Heart right ventricle (tissue), 16 donors: ENCODE results near the gene ZNF646. TPM values are rescaled to one million over a fixed set of nuclear protein-coding genes. Genes with fewer than 3 reads are reported as not detected.

ENCODE experiments used
- ATAC-seq, 8 donors: fragments of 200-7000 bp; cut with Tn5 transposase; one replicate each; pipeline ENCODE4 v1.9.1; 2020; ENCODE audit warnings: mild to moderate bottlenecking in 8 of 8, moderate library complexity in 8 of 8, moderate number of reproducible peaks in 1 of 8
- DNase-seq, 2 donors: peaks; one replicate each; pipeline ENCODE4 v3.0.0-alpha.2; 2020
- H3K27ac ChIP-seq, 10 donors: fragments of 200-600 bp; sonication (generic) in 2 of 10; one replicate each; pipeline versions ENCODE4 v1.5.0 to v1.8.0; 2020 to 2022; ENCODE audit warnings: mild to moderate bottlenecking in 3 of 10
- H3K27me3 ChIP-seq, 7 donors: fragments of 200-600 bp; one replicate each; pipeline ENCODE4 v1.8.0; 2021 to 2022; ENCODE audit warnings: mild to moderate bottlenecking in 2 of 7
- H3K36me3 ChIP-seq, 9 donors: fragments of 200-600 bp; sonication (generic) in 1 of 9; one replicate each; pipeline versions ENCODE4 v1.5.0 to v1.8.0; 2020 to 2022; ENCODE audit warnings: mild to moderate bottlenecking in 2 of 9
- H3K4me1 ChIP-seq, 9 donors: fragments of 200-600 bp; sonication (generic) in 1 of 9; one replicate each; pipeline versions ENCODE4 v1.5.0 to v1.8.0; 2020 to 2022; ENCODE audit warnings: mild to moderate bottlenecking in 4 of 9
- H3K4me3 ChIP-seq, 10 donors: fragments of 200-600 bp; sonication (generic) in 2 of 10; one replicate each; pipeline versions ENCODE4 v1.5.0 to v1.8.0; 2020 to 2022; ENCODE audit warnings: mild to moderate bottlenecking in 7 of 10, moderate library complexity in 2 of 10
- H3K9me3 ChIP-seq, 11 donors: fragments of 200-600 bp in 10 of 11; sonication (generic) in 2 of 11; one replicate each; pipeline versions ENCODE4 v1.5.0 to v1.8.0; 2013 to 2022; ENCODE audit warnings: mild to moderate bottlenecking in 2 of 11, control low read depth in 1 of 11, moderate library complexity in 1 of 11
- WGBS, 2 donors: extraction: QIAGEN DNeasy Blood & Tissue Kit; methylation state at CpG; one replicate each; pipeline ENCODE4 v1.1.7; 2013; ENCODE audit warnings: inconsistent platforms in 1 of 2; 5-methylcytosine and 5-hydroxymethylcytosine counted together
- intact Hi-C, 10 donors: fragments of 100-400 bp; cut with DNase I; formaldehyde crosslinking; loops; one replicate each; pipeline versions ENCODE4 v1.11.1 to v1.14.2; 2022
- polyA plus RNA-seq, 2 donors: library from polyadenylated mRNA; stranded (reverse); fragments of 200-250 nt; gene quantifications; one replicate each; pipeline ENCODE4 v1.2.3, GENCODE V29; 2013
- total RNA-seq, 10 donors: library from RNA; stranded (reverse); fragmentation: NEBNext Ultra II Directional in 3 of 10; extraction: Animal tissue kit (Norgen Biotek cat#: 25700) in 3 of 10; gene quantifications; one replicate each; pipeline versions ENCODE4 v1.2.1 to v1.2.4, GENCODE V29; 2021 to 2023
- TF ChIP-seq, protein P1 (sequence below), 9 donors: fragments of 200-600 bp; sonication (generic) in 2 of 9; IDR thresholded peaks; one replicate each; pipeline versions ENCODE4 v1.5.0 to v1.8.0; 2021 to 2022; ENCODE audit warnings: antibody characterized with exemption in 9 of 9, mild to moderate bottlenecking in 5 of 9, moderate library complexity in 1 of 9
- donor health status: Arrhythmogenic right ventricular cardiomyopathy.
- donor health status: ischemic (EF 13 %, LVEDD 7.1; RV severe dilation, severe dysfunction).
- donor health status: healthy with polysubstance abuse.
- donor health status: DM: no; HTN: yes; CAD: no.
- donor health status: DM: no; HTN: no; CAD: no.
- donor health status: ischemic (EF 25% LVEDD 6.9; RV normal size, moderate dysfunction).
- donor health status: ischemic (EF 25% LVEDD 5.7; RV mildly dilated, moderate dysfunction).
- donor health status: healthy.
- donor health status: DM: yes; HTN: yes; CAD: no.
- donor health status: Ischemic cardiomyopathy.
- donor health status: ischemic (EF 35%, LVEDD 5.7; RV mildly dilated, moderate dysfunction).
- donor health status: nonischemic (EF 11% LVEDD 7.7; RV severe dilation, severe dysfunction).
- donor health status: DM: yes; HTN: yes; CAD: no.
- donor health status: PGD.
- donor health status: ischemic (EF 29% LVEDD 5.4; RV normal size, mild dysfunction).
- donor health status: nonischemic (EF 23%, LVEDD 6.1; RV moderate dilation, normal function).

ZNF646 gene
- total and polyA plus RNA-seq, 12 donors: 2.7 to 12.0 (median 8.4) TPM

DNA sequence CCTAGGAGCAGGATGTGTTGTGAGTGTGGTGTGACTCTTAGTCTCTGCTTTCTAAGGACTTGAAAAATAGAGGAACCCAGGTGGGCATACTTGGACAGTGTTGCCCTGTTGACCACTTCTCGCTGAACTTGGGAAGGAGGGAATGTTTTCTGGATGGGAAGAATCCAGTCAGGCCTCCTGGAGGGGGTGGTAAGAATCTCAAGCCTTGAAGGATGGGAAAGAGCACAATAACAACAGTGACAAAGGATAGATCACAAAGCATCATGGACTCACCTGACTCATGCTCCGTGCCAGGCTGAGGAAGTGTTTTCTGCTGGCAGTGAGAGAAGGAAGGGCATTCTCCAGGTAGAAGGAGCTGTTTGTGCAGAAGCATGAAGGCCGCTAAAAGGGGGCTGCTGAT, 51.6 kb downstream of the ZNF646 start:
- Histone ChIP-seq H3K4me3 (no peak overlapping the region), H3K27ac (peak overlapping the region in 1 of 10 donors; percentile 20), H3K4me1 (peaks cover 0 to 41% (median 24%) of the 10 kb centered on the region in 9 donors), H3K27me3 (no peaks in the 10 kb centered on the region), H3K36me3 (peaks cover 0 to 97% (median 75%) of the 10 kb centered on the region in 9 donors), H3K9me3 (no peaks in the 10 kb centered on the region)
- intact Hi-C loops: no loop called here
- ATAC-seq: no peak
- TF ChIP-seq, protein P1, sequence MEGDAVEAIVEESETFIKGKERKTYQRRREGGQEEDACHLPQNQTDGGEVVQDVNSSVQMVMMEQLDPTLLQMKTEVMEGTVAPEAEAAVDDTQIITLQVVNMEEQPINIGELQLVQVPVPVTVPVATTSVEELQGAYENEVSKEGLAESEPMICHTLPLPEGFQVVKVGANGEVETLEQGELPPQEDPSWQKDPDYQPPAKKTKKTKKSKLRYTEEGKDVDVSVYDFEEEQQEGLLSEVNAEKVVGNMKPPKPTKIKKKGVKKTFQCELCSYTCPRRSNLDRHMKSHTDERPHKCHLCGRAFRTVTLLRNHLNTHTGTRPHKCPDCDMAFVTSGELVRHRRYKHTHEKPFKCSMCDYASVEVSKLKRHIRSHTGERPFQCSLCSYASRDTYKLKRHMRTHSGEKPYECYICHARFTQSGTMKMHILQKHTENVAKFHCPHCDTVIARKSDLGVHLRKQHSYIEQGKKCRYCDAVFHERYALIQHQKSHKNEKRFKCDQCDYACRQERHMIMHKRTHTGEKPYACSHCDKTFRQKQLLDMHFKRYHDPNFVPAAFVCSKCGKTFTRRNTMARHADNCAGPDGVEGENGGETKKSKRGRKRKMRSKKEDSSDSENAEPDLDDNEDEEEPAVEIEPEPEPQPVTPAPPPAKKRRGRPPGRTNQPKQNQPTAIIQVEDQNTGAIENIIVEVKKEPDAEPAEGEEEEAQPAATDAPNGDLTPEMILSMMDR (IDR thresholded peaks at IDR 0.05): no peak
- 96 to 98% methylated on average over 3 of the region's 3 CpGs for WGBS, 2 donors
- DNase-seq: no peak

DNA sequence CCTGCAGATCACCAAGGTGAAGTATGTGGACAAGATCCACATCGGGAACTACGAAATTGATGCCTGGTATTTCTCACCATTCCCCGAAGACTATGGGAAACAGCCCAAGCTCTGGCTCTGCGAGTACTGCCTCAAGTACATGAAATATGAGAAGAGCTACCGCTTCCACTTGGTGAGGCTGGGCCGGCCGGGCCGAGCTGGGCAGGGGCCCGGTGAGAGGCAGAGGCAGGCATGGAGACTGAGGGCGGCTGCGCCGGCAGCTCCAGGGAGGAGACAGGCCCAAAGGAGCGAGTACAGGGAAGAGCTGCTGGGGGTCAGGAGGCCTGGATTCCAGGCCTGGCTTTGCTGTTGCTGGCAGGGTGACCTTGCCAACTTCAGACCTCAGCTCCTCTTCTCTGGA, 53.0 kb downstream of the ZNF646 start:
- Histone ChIP-seq H3K27ac (peak overlapping the region in 4 of 10 donors; percentile 74 to 97 (median 79)), H3K9me3 (no peaks in the 10 kb centered on the region), H3K27me3 (no peaks in the 10 kb centered on the region), H3K36me3 (peaks cover 0 to 99% (median 75%) of the 10 kb centered on the region in 9 donors), H3K4me3 (no peak overlapping the region), H3K4me1 (peaks cover 0 to 42% (median 24%) of the 10 kb centered on the region in 9 donors)
- intact Hi-C loops: no loop called here
- DNase-seq (no peak), ATAC-seq (no peak)
- TF ChIP-seq, protein P1 (IDR thresholded peaks at IDR 0.05): no peak
- whole genome bisulfite sequencing, 2 donors: 86 to 89% methylated on average over 13 of the region's 13 CpGs

DNA sequence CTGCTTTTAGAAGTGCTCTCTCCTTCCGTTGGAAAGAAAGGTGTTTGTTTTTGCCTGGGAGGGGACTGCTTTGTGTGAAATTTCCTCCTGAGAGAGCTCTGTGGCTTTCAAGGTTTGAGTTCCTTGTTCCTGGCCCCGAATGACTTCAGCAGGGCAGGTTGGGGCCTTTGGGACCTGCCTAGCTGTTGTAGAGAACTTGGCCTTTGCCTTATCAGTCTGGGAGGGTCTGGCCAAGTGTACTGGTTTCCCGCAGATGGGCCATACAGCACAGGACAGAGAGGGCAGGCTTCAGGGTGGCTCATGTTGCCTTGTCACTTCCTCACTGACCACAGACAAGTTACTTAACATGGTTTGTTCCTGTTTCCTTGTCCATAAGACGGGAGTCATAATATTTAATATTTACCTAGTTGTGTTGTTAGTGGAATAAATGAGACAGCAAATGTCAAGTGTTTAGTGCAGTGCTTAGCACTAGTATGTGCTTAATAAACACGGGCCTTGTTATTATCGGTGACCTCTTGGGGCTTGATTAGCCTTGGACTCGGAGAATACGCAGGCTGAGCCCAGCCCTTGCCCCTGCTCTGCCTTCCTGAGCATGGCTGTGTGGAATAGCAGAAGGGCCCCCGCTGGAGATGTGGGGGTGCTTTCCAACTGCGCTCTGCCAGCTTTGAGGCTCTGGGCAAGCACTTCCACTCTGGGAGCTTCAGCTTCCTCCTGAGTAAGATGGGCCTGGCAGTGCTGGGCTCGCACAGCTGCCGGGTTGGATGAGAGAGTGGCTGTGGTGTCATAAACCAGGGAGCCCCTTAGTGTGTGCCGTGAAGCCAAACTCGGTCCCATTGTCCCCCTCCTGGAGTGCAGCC, 54.7 kb downstream of the ZNF646 start:
- ATAC-seq (peak; percentile 48 to 80 (median 66)), DNase-seq (peak in 1 of 2 donors; percentile 26)
- H3K4me3 ChIP-seq: peak overlapping the region in 1 of 10 donors; percentile 18
- H3K27me3 ChIP-seq: no peaks in the 10 kb centered on the region
- TF ChIP-seq, protein P1 (IDR thresholded peaks at IDR 0.05): no peak
- WGBS, 2 donors: 72 to 77% methylated on average over 14 of the region's 14 CpGs
- no peaks in the 10 kb centered on the region for H3K9me3 ChIP-seq
- peaks cover 0 to 89% (median 59%) of the 10 kb centered on the region in 9 donors for H3K36me3 ChIP-seq
- peaks cover 1 to 49% (median 25%) of the 10 kb centered on the region in 9 donors for H3K4me1 ChIP-seq
- H3K27ac ChIP-seq: peak overlapping the region; percentile 20 to 97 (median 72)
- intact Hi-C loops: no loop called here

DNA sequence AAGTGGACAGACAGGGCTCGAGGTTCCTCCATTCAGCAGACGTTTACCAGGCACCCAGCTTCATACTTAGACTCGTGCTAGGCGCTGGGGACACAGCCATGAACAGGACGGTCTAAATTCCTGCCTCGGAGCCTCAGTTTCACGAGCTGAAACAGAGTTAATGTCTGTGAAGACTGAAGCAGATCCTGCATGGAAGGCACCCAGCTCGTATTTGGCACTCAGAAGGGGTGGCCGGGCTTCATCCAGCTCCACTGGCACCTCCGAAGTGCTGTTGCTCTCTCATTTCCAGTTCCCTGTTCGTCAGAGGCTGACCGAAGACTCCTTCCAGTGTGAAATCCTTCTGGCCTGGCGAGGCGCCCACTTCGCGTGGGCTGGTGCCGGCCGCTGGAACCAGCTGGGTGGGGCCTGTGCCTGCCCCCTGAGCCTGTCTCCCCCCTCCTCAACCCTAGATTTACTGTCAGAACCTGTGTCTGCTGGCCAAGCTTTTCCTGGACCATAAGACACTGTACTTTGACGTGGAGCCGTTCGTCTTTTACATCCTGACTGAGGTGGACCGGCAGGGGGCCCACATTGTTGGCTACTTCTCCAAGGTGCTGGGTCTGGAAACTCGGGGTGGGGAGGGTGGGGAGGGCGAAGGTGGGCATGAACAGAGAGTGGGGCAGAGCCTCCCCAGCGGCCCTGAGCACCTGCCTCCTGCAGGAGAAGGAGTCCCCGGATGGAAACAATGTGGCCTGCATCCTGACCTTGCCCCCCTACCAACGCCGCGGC, 55.5 kb downstream of the ZNF646 start:
- peaks cover 0 to 81% (median 51%) of the 10 kb centered on the region in 9 donors for H3K36me3 ChIP-seq
- peak in 6 of 8 donors; percentile 21 to 61 (median 38) for ATAC-seq
- peak overlapping the region; percentile 20 to 97 (median 72) for H3K27ac ChIP-seq
- H3K4me3 ChIP-seq: peak overlapping the region in 1 of 10 donors; percentile 18
- peaks cover 3 to 57% (median 33%) of the 10 kb centered on the region in 9 donors for H3K4me1 ChIP-seq
- peak in 1 of 2 donors; percentile 52 for DNase-seq
- no peaks in the 10 kb centered on the region for H3K9me3 ChIP-seq
- 67 to 68% methylated on average over 29 of the region's 29 CpGs for WGBS, 2 donors
- intact Hi-C loops: no loop called here
- no peaks in the 10 kb centered on the region for H3K27me3 ChIP-seq
- TF ChIP-seq, protein P1 (IDR thresholded peaks at IDR 0.05): no peak
